Naive B cell (primary cell): ENCODE measurements around the gene RIPOR3. TPM values are rescaled to one million over a fixed set of nuclear protein-coding genes. Genes with fewer than 3 reads are reported as not detected.
"Not testable (repeated sequence)": the region's sequence is repeated elsewhere in the genome, so short reads cannot be mapped to it uniquely, and the experiment has no call there.

Experiments used
- ATAC-seq, 2 donors: fragments of 150-1000 bp; cut with Tn5 transposase; 2 replicates each; pipeline ENCODE4 v1.10.0; 2021; ENCODE audit warnings: low read depth in 2 of 2, mild to moderate bottlenecking in 2 of 2, moderate library complexity in 2 of 2
- DNase-seq: peaks from one replicate; pipeline ENCODE4 v3.0.0; 2022
- H3K27ac Mint-ChIP-seq, 6 donors: one replicate each; pipeline ENCODE4 v1.8.0; 2020 to 2022; ENCODE audit warnings: mild to moderate bottlenecking in 6 of 6, mixed read lengths in 6 of 6, moderate library complexity in 5 of 6, inconsistent platforms in 2 of 6
- H3K27me3 Mint-ChIP-seq, 3 donors: one replicate each; pipeline ENCODE4 v1.8.0; 2021 to 2022; ENCODE audit warnings: mixed read lengths in 3 of 3, mild to moderate bottlenecking in 1 of 3
- H3K36me3 Mint-ChIP-seq, 2 donors: one replicate each; pipeline ENCODE4 v1.8.0; 2020 to 2022; ENCODE audit warnings: mixed read lengths in 2 of 2, inconsistent platforms in 1 of 2, mild to moderate bottlenecking in 1 of 2
- H3K4me1 Mint-ChIP-seq, 3 donors: one replicate each; pipeline ENCODE4 v1.8.0; 2020 to 2022; ENCODE audit warnings: mixed read lengths in 3 of 3, inconsistent platforms in 1 of 3, mild to moderate bottlenecking in 1 of 3, moderate library complexity in 1 of 3
- H3K4me3 Mint-ChIP-seq, 8 donors: one replicate each; pipeline ENCODE4 v1.8.0; 2020 to 2022; ENCODE audit warnings: mild to moderate bottlenecking in 8 of 8, mixed read lengths in 8 of 8, moderate library complexity in 8 of 8, inconsistent platforms in 2 of 8
- H3K9me3 Mint-ChIP-seq, 7 donors: one replicate each; pipeline ENCODE4 v1.8.0; 2020 to 2022; ENCODE audit warnings: mixed read lengths in 7 of 7, mild to moderate bottlenecking in 5 of 7, inconsistent platforms in 2 of 7, moderate library complexity in 1 of 7
- polyA plus RNA-seq, 6 donors: library from polyadenylated mRNA; unstranded; fragments of 300-500 nt; fragmentation: Illumina TruSeq; gene quantifications; one replicate each; pipeline ENCODE4 v1.2.3, GENCODE V29; 2021; ENCODE audit warnings: low read depth in 6 of 6

The RIPOR3 gene
- polyA plus RNA-seq, 6 donors from 2014 or later = 1.4 to 3.0 (median 2.1) TPM; not detected in 1

GRCh38 chr20:50674138-50674825 lies 17.1 kb downstream of the RIPOR3 start:
- H3K36me3 Mint-ChIP-seq = no peaks in the 10 kb centered on the region
- H3K4me1 Mint-ChIP-seq = no peaks in the 10 kb centered on the region

GRCh38 chr20:50673466-50674137 lies 17.7 kb downstream of the RIPOR3 start:
- DNase-seq (no peak), ATAC-seq (no peak)
- Mint-ChIP-seq H3K27me3 (peaks cover 5 to 15% (median 13%) of the 10 kb centered on the region in 3 donors), H3K4me3 (peak overlapping the region in 1 of 8 donors; percentile 75), H3K4me1 (no peaks in the 10 kb centered on the region), H3K36me3 (no peaks in the 10 kb centered on the region), H3K9me3 (no peaks in the 10 kb centered on the region), H3K27ac (peak overlapping the region in 1 of 6 donors; percentile 26)

More at GRCh38 chr20:50674138-50674825, 17.1 kb downstream of the RIPOR3 start:
- ATAC-seq = no peak
- Mint-ChIP-seq H3K9me3 (no peaks in the 10 kb centered on the region), H3K27me3 (peaks cover 5 to 15% (median 13%) of the 10 kb centered on the region in 3 donors), H3K27ac (no peak overlapping the region), H3K4me3 (peak overlapping the region in 1 of 8 donors; percentile 75)
- DNase-seq = no peak

GRCh38 chr20:50673146-50673465 lies 18.2 kb downstream of the RIPOR3 start:
- Mint-ChIP-seq H3K4me3 (no peak overlapping the region), H3K4me1 (no peaks in the 10 kb centered on the region), H3K36me3 (no peaks in the 10 kb centered on the region), H3K27ac (no peak overlapping the region), H3K9me3 (no peaks in the 10 kb centered on the region), H3K27me3 (peaks cover 5 to 15% (median 13%) of the 10 kb centered on the region in 3 donors)
- no peak for DNase-seq
- no peak for ATAC-seq

GRCh38 chr20:50672400-50673145 lies 18.8 kb downstream of the RIPOR3 start:
- peaks cover 5 to 13% (median 11%) of the 10 kb centered on the region in 3 donors for H3K27me3 Mint-ChIP-seq
- no peak overlapping the region for H3K27ac Mint-ChIP-seq
- no peak overlapping the region for H3K4me3 Mint-ChIP-seq
- ATAC-seq (no peak), DNase-seq (no peak)
- no peaks in the 10 kb centered on the region for H3K9me3 Mint-ChIP-seq
- no peaks in the 10 kb centered on the region for H3K36me3 Mint-ChIP-seq
- H3K4me1 Mint-ChIP-seq = no peaks in the 10 kb centered on the region

- peak overlapping the region in 1 of 8 donors; percentile 35 for H3K4me3 Mint-ChIP-seq
- H3K9me3 Mint-ChIP-seq = no peaks in the 10 kb centered on the region
- H3K27ac Mint-ChIP-seq = no peak overlapping the region
- ATAC-seq (no peak), DNase-seq (no peak)
- H3K27me3 Mint-ChIP-seq = peaks cover 5 to 11% (median 8%) of the 10 kb centered on the region in 3 donors
- no peaks in the 10 kb centered on the region for H3K36me3 Mint-ChIP-seq
- H3K4me1 Mint-ChIP-seq = no peaks in the 10 kb centered on the region
These were observed 19.7 kb downstream of the RIPOR3 start for GRCh38 chr20:50671626-50672025.

- H3K36me3 Mint-ChIP-seq, DNase-seq, ATAC-seq, H3K4me1 Mint-ChIP-seq, H3K4me3 Mint-ChIP-seq, H3K9me3 Mint-ChIP-seq: not testable (repeated sequence)
- peaks cover 5 to 11% (median 8%) of the 10 kb centered on the region in 3 donors for H3K27me3 Mint-ChIP-seq
- H3K27ac Mint-ChIP-seq = peak overlapping the region in 1 of 6 donors; percentile 11
These were observed 20.3 kb downstream of the RIPOR3 start for GRCh38 chr20:50671010-50671409.

- ATAC-seq (no peak), DNase-seq (no peak)
- H3K4me3 Mint-ChIP-seq = no peak overlapping the region
- no peaks in the 10 kb centered on the region for H3K4me1 Mint-ChIP-seq
- H3K36me3 Mint-ChIP-seq = no peaks in the 10 kb centered on the region
- H3K27ac Mint-ChIP-seq = no peak overlapping the region
- H3K27me3 Mint-ChIP-seq = peaks cover 5 to 11% (median 8%) of the 10 kb centered on the region in 3 donors
- H3K9me3 Mint-ChIP-seq = no peaks in the 10 kb centered on the region
These were observed 21.0 kb downstream of the RIPOR3 start for GRCh38 chr20:50670126-50670862.

- Mint-ChIP-seq H3K36me3 (no peaks in the 10 kb centered on the region), H3K4me3 (no peak overlapping the region), H3K27ac (no peak overlapping the region), H3K9me3 (no peaks in the 10 kb centered on the region), H3K27me3 (peaks cover 5 to 14% (median 8%) of the 10 kb centered on the region in 3 donors), H3K4me1 (no peaks in the 10 kb centered on the region)
- DNase-seq (no peak), ATAC-seq (no peak)
These were observed 22.5 kb downstream of the RIPOR3 start for GRCh38 chr20:50668798-50669197.

- no peak overlapping the region for H3K27ac Mint-ChIP-seq
- H3K36me3 Mint-ChIP-seq = no peaks in the 10 kb centered on the region
- no peak for ATAC-seq
- no peaks in the 10 kb centered on the region for H3K9me3 Mint-ChIP-seq
- H3K4me1 Mint-ChIP-seq = no peaks in the 10 kb centered on the region
- H3K4me3 Mint-ChIP-seq = no peak overlapping the region
- H3K27me3 Mint-ChIP-seq = peaks cover 5 to 10% (median 8%) of the 10 kb centered on the region in 3 donors
- DNase-seq = no peak
These were observed 23.0 kb downstream of the RIPOR3 start for GRCh38 chr20:50668326-50668725.

GRCh38 chr20:50666709-50667298 lies 24.5 kb downstream of the RIPOR3 start:
- Mint-ChIP-seq H3K36me3 (no peaks in the 10 kb centered on the region), H3K4me1 (no peaks in the 10 kb centered on the region), H3K9me3 (no peaks in the 10 kb centered on the region), H3K4me3 (no peak overlapping the region), H3K27ac (no peak overlapping the region), H3K27me3 (peaks cover 6 to 14% (median 7%) of the 10 kb centered on the region in 3 donors)
- DNase-seq (no peak), ATAC-seq (no peak)

- peaks cover 0 to 4% (median 2%) of the 10 kb centered on the region in 7 donors for H3K9me3 Mint-ChIP-seq
- no peak overlapping the region for H3K4me3 Mint-ChIP-seq
- H3K27ac Mint-ChIP-seq = no peak overlapping the region
- ATAC-seq (no peak), DNase-seq (no peak)
- no peaks in the 10 kb centered on the region for H3K36me3 Mint-ChIP-seq
- peaks cover 11 to 29% (median 18%) of the 10 kb centered on the region in 3 donors for H3K27me3 Mint-ChIP-seq
- no peaks in the 10 kb centered on the region for H3K4me1 Mint-ChIP-seq
These were observed 27.1 kb downstream of the RIPOR3 start for GRCh38 chr20:50664254-50664653.

- H3K36me3 Mint-ChIP-seq = no peaks in the 10 kb centered on the region
- H3K4me3 Mint-ChIP-seq = no peak overlapping the region
- H3K27ac Mint-ChIP-seq = no peak overlapping the region
- peaks cover 0 to 4% (median 2%) of the 10 kb centered on the region in 7 donors for H3K9me3 Mint-ChIP-seq
- peaks cover 14 to 29% (median 18%) of the 10 kb centered on the region in 3 donors for H3K27me3 Mint-ChIP-seq
- DNase-seq = no peak
- ATAC-seq = no peak
- H3K4me1 Mint-ChIP-seq = no peaks in the 10 kb centered on the region
These were observed 28.1 kb downstream of the RIPOR3 start for GRCh38 chr20:50663095-50663821.
